OCI-LY1 (cell line): ENCODE measurements around the gene L3MBTL2.

Experiments used
- H2AFZ ChIP-seq: fragments of 200-600 bp; sonication (generic), shearing (Covaris generic); 2 replicates; pipeline ENCODE4 v1.6.0; 2014; ENCODE audit warnings: antibody characterized with exemption, mild to moderate bottlenecking, low read length
- H3F3A ChIP-seq: fragments of 200-600 bp; sonication (generic), shearing (Covaris generic); 2 replicates; pipeline ENCODE4 v1.6.0; 2014; ENCODE audit warnings: mild to moderate bottlenecking, antibody characterized with exemption, low read length, moderate library complexity; ENCODE audit not compliant: insufficient read depth
- H3K27ac ChIP-seq: fragments of 200-600 bp; sonication (generic); 2 replicates; pipeline ENCODE4 v1.5.1; 2014; ENCODE audit warnings: low read length, mixed run types, mild to moderate bottlenecking, low read depth; ENCODE audit not compliant: poor library complexity, severe bottlenecking
- H3K27me3 ChIP-seq: fragments of 200-600 bp; sonication (generic); 2 replicates; pipeline ENCODE4 v1.6.0; 2014; ENCODE audit warnings: antibody characterized with exemption, mild to moderate bottlenecking, low read length, moderate library complexity; ENCODE audit not compliant: insufficient read depth
- H3K36me3 ChIP-seq: fragments of 200-600 bp; sonication (generic); 2 replicates; pipeline ENCODE4 v1.6.1; 2014; ENCODE audit warnings: mild to moderate bottlenecking, antibody characterized with exemption, low read length, moderate library complexity, mixed read lengths; ENCODE audit not compliant: insufficient read depth
- H3K4me1 ChIP-seq: fragments of 200-600 bp; sonication (generic); 2 replicates; pipeline ENCODE4 v1.5.1; 2014; ENCODE audit warnings: mild to moderate bottlenecking, low read length, moderate library complexity; ENCODE audit not compliant: insufficient read depth, severe bottlenecking
- H3K4me2 ChIP-seq: fragments of 200-600 bp; sonication (generic), shearing (Covaris generic); 2 replicates; pipeline ENCODE4 v1.6.1; 2014; ENCODE audit warnings: low read length
- H3K4me3 ChIP-seq: fragments of 200-600 bp; sonication (generic); 2 replicates; pipeline ENCODE4 v1.5.1; 2014; ENCODE audit warnings: low read length, low read depth, mild to moderate bottlenecking, mixed read lengths; ENCODE audit not compliant: poor library complexity, severe bottlenecking
- H3K79me2 ChIP-seq: fragments of 200-600 bp; shearing (Covaris generic); 2 replicates; pipeline ENCODE4 v1.6.1; 2016; ENCODE audit warnings: mixed run types, low read length, mixed read lengths; ENCODE audit not compliant: insufficient read depth
- H3K9ac ChIP-seq: fragments of 200-600 bp; sonication (generic), shearing (Covaris generic); 2 replicates; pipeline ENCODE4 v1.6.1; 2014; ENCODE audit warnings: mild to moderate bottlenecking, low read length, mixed read lengths
- H3K9me2 ChIP-seq: fragments of 200-600 bp; sonication (generic), shearing (Covaris generic); 2 replicates; pipeline ENCODE4 v1.6.1; 2014; ENCODE audit warnings: low read depth, mild to moderate bottlenecking, low read length, mixed read lengths
- H3K9me3 ChIP-seq: fragments of 200-600 bp; shearing (Covaris generic); 2 replicates; pipeline ENCODE4 v1.6.1; 2014; ENCODE audit warnings: low read length, mixed read lengths
- H4K20me1 ChIP-seq: fragments of 200-600 bp; sonication (generic), shearing (Covaris generic); 2 replicates; pipeline ENCODE4 v1.6.0; 2016; ENCODE audit warnings: mild to moderate bottlenecking, low read length; ENCODE audit not compliant: insufficient read depth
- CTCF ChIP-seq: fragments of 200-600 bp; sonication (generic), shearing (Covaris generic); IDR thresholded peaks from 2 replicates; pipeline ENCODE4 v1.5.1; 2017; ENCODE audit warnings: mild to moderate bottlenecking, antibody characterized with exemption, low read length, moderate library complexity, mixed read lengths
- EZH2 ChIP-seq: fragments of 200-600 bp; sonication (generic), shearing (Covaris generic); IDR thresholded peaks from 2 replicates; pipeline ENCODE4 v1.8.0; 2017; ENCODE audit warnings: borderline replicate concordance, mixed run types, mild to moderate bottlenecking, antibody characterized with exemption, low read length, moderate library complexity, mixed read lengths

Gene L3MBTL2

GRCh38 chr22:41229730-41230400 lies 24.8 kb downstream of the L3MBTL2 start:
- Histone ChIP-seq H3K4me3 (no peak overlapping the region), H3K27me3 (no peaks in the 10 kb centered on the region), H3K36me3 (peaks cover 68% of the 10 kb centered on the region), H3K4me1 (no peaks in the 10 kb centered on the region), H3F3A (no peaks in the 10 kb centered on the region), H3K9ac (no peak overlapping the region), H3K4me2 (no peak overlapping the region), H3K79me2 (no peaks in the 10 kb centered on the region), H3K27ac (no peak overlapping the region), H4K20me1 (no peaks in the 10 kb centered on the region), H3K9me2 (no peaks in the 10 kb centered on the region), H3K9me3 (no peaks in the 10 kb centered on the region), H2AFZ (no peak overlapping the region)
- TF ChIP-seq EZH2, result no peak
- TF ChIP-seq CTCF, result no peak

- Histone ChIP-seq H2AFZ (no peak overlapping the region), H3K79me2 (no peaks in the 10 kb centered on the region), H3K4me2 (no peak overlapping the region), H3K36me3 (peaks cover 62% of the 10 kb centered on the region), H3K9me2 (no peaks in the 10 kb centered on the region), H4K20me1 (no peaks in the 10 kb centered on the region), H3K4me1 (no peaks in the 10 kb centered on the region), H3K9ac (no peak overlapping the region), H3K27me3 (no peaks in the 10 kb centered on the region), H3K4me3 (no peak overlapping the region), H3F3A (no peaks in the 10 kb centered on the region), H3K9me3 (no peaks in the 10 kb centered on the region), H3K27ac (no peak overlapping the region)
- TF ChIP-seq CTCF (no peak), EZH2 (no peak)
Observed at GRCh38 chr22:41230401-41230785, 25.3 kb downstream of the L3MBTL2 start.

GRCh38 chr22:41231369-41231768 lies 26.3 kb downstream of the L3MBTL2 start:
- Histone ChIP-seq H2AFZ (no peak overlapping the region), H3K4me2 (no peak overlapping the region), H3K9me2 (no peaks in the 10 kb centered on the region), H3K9me3 (no peaks in the 10 kb centered on the region), H3K79me2 (no peaks in the 10 kb centered on the region), H3K27ac (no peak overlapping the region), H3K4me3 (no peak overlapping the region), H3K36me3 (peaks cover 53% of the 10 kb centered on the region), H3F3A (no peaks in the 10 kb centered on the region), H3K9ac (no peak overlapping the region), H3K4me1 (no peaks in the 10 kb centered on the region), H4K20me1 (no peaks in the 10 kb centered on the region), H3K27me3 (no peaks in the 10 kb centered on the region)
- no peak for TF ChIP-seq EZH2
- no peak for TF ChIP-seq CTCF
